CD4-positive, alpha-beta T cell treated with Interleukin-2 at 100 ng/mL for 4 hours (primary cell): ENCODE results near the gene ABHD5.

Experiments used
- DNase-seq: peaks from one replicate; pipeline ENCODE4 v3.0.0-alpha.2; 2020; ENCODE audit warnings: low spot score

ABHD5 gene

DNA sequence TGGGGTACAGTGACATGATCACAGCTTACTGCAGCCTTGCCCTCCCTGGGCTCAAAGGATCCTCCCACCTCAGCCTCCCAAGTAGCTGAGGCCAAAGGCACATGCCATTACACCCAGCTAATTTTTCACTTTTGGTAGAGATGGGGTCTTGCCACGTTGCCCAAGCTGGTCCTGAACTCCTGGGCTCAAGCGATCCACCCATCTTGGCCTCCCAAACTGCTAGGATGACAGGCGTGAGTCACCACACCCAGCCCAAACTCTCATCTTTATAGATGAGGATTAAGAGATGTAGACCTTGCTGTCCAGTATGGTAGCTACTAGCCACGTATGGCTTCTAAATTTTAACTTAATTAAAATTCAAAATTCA is 4.4 kb upstream of the ABHD5 start:
- no peak for DNase-seq

DNA sequence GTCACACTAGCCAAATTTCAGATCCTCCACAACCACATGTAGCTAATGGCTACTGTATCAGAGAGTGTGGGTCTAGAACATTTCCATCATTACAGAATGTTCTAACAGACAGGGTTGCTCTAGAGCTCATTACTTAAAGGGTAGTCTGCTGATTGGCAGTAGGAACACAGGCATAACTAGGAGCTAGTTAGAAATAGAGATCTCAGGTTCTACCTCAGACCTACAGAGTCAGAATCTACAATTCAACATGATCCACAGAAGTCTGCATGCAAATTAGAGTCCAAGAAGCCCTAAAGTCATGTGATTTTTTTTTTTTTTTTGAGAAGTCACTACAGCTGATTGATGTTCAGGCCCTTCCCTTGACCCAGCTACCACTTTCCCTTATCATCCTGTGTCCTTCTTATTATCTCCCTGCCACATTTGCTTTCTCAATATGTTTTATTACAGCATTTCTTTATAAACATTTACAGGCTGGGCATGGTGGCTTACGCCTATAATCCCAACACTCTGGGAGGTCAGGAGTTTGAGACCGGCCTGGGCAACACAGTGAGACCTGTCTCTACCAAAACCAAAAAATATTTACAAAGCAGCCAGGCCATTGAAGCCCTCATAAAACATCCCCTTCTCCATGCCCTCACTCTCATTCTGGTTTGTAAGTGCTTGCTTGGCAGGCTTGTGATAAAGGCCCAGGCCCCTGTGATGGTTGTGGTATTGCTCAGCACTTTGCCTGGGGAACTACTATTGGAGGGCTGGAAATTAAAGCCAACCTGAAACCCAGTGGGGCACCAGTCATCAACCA is 3.8 kb upstream of the ABHD5 start:
- no peak for DNase-seq

DNA sequence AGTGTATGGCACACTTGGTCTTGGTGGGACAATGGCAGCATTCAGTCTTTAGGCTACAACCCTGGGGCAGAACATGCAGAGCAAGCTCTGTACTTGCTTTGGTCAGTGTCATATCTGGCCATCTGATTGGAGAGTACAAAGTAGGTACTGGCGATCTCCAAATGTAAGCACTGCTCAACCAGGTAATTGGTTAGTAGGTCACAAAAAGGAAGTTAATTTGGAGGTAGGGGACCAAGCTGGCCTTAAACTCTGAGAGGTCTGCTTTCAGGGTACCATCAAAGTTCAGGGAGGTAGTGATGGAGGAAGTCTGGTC is 3.3 kb upstream of the ABHD5 start:
- no peak for DNase-seq

DNA sequence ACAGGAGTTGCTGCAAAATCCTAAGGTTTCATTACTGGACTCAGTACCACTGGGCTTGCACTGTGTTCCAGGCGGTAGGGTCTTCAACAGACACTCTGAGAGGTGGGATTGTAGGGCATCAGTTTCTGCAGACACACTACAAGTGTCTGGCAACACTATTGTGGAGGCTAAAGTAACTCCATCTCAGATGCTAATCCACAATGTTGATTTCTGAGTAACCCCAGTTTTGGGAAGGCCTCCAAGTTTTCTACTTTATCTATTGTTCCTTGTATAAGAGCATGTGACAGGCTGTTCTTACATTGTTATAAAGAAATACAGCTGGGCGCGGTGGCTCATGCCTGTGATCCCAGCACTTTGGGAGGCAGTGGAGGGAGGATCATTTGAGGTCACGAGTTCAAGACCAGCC is 2.5 kb upstream of the ABHD5 start:
- DNase-seq = no peak

DNA sequence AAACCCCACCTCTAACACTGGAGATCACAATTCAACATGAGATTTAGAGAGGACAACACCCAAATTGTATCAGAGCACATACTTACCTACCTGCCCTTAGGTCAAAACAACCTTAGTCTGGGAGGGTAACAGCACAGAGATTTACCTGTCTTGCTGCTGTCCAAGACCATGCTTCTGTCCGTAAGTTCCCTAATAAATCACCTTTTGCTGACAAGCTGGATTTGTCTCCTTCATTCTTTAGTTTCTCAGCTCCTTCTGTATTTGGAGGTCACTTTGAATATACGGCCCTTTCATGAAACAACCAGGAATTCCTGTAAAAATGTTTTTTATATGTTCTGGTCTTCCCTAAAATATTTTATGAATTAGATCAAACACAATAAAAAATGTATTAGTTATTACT is 1.6 kb upstream of the ABHD5 start:
- DNase-seq = no peak

DNA sequence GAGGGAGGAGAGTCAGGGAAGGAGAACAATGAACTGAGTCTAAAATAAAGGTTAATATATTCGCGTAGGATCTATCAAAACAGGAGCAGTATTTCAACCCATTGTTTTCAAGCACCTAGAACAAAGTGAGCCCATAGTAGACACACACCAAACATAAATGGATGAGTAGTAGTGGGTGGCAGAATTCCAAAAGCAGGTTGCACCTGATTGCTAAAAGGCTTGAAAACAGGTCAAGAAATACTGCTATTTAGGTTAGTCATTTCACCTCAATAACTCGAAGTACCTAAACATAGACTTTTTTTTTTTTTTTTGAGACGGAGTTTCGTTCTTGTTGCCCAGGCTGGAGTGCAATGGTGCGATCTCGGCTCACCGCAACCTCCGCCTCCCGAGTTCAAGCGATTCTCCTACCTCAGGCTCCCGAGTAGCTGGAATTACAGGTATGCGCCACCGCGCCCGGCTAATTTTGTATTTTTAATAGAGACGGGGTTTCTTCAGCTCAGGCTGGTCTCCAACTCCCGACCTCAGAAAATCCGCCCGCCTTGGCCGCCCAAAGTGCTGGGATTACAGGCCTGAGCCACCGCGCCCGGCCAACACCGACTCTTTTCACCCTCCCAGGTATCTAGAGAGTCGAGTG is 855 bp upstream of the ABHD5 start:
- DNase-seq = peak; percentile 11

DNA sequence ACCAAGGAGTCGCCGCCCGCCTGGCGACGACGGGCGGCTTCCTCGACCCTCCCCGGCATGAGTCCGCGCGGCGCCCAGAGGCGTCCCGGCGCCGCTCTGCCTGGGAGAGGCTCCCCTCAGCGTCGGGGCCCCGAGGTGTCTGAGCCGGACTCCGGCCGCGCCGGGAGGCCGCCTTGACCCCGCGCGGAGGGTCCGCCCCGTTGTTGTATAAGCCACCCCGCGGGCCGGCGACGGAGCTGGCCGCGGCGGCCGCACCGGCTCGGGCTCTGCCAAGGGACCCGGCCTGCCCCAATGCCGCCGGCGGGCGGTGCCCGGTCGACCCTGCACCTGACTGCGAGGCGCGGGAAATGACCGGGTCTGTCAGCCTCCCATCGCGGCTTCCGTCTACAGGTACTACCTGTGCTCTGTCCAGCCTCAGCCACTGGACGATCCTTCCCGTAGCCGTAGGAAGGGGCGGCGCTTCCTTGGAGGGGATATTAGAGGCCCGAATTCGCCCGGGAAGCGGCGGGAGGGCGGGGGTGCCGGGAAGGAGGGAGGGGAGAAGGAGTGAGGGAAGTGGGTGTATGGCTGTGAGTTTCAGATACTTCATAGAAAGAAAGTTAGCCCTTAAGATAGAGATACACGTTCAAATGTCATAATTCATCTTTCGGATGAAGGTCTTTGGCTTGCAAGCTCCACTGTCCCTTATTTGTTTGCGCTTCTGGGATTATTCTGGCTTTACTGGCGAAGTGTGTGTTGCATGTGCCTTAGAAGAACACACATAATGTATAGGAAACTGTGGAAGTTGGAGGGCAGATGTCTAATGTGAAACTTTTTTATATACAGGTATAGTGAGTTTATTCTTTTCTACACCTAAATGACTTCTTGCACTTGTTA is 620 bp downstream of the ABHD5 start:
- peak; percentile 12 for DNase-seq

DNA sequence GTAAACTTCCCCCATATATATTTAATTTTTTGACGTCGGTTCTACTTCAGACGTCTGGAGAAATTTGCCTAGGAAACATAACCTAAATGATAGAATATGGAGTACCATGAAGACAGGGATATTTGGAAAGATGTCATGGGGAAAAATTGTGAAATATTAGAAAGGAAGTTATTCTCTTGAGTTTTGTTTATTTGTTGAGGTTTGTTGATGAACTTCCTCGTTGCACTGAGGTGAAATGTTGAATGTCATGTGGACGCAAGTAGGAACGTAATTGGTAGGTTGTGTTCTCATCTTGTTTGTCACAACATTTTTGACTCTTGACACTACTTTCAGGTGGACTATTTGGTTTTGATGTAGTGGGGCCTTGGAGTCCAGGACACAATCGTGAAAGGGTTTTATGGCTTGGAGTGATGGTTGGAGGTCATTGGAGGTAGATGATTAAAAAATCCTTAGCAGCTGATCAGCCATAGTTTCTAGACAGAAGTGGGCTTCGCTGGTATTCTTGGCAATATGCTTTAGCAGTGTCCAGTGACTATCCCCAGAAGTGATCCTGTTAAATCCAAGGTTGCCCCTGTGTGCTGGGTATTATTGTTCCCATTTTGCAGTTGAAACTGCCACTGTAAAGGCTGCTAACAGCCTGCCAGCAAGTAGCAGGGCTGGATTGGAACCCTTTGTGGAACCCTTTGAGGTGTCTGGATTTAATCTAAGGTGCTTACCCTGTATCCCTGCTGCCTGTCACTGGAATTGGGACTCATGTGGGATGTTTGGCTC is 1.5 kb downstream of the ABHD5 start:
- no peak for DNase-seq

DNA sequence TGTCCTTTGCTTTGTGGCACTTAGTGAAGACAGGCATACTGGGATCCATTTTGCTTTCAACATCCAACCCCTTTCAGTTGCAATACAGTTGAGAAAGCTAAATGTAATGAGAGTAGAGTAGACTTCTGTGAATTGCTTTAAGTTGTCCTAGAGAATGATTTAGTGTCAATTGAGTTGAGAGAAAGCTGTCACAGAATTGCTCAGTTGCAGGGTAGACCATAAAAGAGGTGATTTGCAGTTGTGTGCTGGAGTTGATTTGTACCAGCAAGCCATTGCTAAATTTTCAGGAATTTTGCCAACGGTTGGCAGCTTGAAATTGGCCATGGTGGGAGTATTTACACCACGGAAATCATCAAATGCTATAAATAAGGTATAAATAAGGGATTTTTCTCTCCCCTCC is 2.2 kb downstream of the ABHD5 start:
- DNase-seq = no peak

DNA sequence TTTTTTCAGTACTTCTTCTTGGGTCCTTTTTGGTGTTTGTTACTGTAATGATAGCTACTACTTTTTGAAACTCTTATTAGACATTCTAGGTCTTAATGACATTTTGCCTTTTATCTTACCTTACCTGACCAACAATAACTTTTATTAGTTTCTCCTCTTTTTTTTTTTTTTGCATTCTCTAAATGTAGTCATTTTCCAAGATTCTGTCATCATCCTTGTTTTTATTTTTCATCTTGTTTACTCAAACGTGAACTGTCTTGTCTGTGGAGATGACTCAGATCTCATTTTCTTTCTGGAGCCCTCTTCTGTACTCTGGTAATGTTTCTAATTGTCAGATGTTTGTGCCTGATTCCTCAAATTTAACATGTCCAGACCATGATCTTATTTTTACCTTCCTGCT is 2.9 kb downstream of the ABHD5 start:
- no peak for DNase-seq

DNA sequence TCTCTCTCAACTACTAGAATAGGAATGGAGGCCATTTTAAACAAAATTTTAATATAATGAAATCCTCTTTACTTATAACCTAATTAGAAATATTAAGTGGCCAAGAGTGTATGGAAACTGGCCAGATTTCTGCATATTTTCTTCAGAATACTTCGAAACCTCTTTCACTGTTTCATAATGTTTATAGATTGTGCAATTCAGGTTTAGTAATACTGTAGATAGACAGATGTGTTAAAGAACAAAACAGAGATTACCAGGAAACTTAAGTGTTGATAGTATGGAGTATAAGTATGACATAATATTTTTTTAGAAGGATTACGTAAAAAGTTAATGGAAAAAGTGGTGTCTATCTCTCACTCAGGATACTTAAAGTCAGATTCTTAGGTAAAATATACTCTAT is 4.7 kb downstream of the ABHD5 start:
- DNase-seq = no peak

DNA sequence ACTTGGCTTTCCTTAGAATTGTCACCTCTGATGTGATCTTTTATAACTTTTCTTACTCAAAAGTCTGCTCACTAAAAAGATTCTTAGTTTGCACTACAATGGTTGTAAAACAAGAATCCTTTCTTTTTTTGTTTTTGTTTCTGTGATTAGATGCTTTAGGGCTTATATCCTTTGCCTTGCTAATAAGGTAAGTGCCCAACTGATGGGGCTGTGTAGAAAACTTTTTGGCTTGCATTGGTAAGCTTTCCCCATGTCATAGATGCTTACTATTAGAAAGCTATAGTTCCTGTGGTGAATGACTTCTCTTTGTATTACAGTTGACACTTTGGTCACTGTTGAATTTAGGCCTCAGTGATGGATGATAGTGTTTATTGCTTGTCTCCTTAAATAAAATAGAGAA is 5.1 kb downstream of the ABHD5 start:
- DNase-seq = no peak

DNA sequence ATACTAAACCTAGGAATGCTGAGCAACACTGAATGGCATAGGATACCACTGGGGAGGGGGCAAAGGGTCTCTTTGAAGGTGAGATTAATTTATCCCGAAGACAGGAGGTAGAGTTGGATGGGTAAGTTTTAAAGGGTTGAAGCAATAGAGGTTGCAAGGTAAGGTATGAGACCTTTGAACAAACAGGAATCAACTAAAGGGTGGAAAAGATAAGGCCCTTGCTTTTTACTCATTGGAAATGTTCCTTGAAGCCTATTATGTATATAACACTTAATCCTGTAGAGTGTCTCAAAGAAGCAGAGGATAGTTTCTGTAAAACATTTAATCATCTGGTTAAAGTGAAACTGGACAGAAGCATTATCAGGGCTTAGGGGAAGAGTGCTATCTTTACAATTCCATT is 5.7 kb downstream of the ABHD5 start:
- no peak for DNase-seq

DNA sequence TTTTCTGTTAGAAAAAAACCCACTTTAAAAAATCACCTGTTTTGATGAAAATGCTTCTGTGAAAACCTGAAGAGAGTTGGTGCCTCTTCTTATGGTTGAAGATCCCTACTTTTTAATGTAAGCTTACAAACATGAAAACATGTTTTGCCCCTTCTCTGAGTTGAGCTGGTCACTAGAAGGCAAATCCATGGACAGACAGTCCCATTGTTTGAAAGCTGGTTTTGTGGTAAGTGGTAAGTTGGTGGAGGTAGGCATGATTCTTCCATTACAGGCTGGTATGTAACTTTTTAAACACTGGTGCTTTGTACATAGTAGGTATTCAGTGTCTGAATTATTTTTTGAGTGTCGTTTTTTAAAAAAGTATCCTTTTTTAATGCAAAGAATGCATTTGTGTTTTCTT is 6.1 kb downstream of the ABHD5 start:
- no peak for DNase-seq

DNA sequence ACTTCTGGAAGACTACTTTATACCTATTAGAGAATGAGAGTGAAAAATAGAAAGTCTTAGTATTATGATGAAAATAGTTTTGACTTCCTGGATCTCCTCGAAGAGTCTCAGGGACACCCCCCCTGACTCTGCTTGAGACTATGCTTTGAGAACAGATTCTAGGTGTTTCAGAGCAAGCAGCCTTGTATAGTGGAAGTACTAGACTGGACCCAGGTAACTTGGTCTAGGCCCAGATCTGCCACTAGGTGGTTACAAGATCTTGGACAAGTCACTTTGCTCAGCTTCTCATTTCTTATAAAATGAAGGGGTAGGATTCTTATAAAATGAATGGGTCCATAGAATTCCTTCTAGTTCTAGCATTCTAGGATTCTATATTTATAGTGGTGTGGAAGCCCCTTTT is 9.1 kb downstream of the ABHD5 start:
- DNase-seq = peak; percentile 17

DNA sequence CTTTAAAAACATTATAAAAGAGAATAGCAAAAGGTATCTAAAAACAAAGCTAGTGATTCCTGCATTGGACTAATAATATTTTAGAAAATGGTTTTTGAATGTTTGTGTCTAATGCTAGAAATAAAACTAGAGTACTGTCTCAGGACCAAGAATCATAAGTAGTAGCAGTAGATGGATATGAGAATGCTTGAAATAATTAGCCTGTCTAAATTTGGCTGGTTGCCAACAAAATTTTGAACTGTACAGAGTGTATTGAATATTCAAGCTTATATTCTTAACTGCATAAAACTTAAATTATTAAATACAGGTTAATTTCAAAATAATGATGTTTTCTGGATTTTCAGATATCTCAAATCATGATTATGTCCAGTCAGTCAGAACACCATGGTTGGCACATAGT is 14.0 kb downstream of the ABHD5 start:
- no peak for DNase-seq

DNA sequence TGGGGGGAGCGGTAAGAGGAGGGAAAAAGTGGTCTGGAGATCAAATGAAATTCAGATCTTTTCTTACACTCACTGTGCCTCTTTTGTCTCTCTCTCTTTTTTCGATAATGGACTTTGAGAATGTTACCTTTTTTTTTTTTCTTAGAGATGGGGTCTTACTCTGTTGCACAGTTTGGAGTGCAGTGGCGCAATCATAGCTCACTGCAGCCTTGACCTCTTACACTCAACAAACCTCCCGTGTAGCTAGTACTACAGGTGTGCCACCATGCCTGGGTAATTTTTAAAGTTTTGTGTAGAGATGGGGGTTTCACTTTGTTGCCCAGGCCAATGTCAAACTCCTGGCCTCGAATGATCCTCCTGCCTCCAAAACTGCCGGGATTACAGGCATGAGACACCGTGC is 15.6 kb downstream of the ABHD5 start:
- DNase-seq = no peak

DNA sequence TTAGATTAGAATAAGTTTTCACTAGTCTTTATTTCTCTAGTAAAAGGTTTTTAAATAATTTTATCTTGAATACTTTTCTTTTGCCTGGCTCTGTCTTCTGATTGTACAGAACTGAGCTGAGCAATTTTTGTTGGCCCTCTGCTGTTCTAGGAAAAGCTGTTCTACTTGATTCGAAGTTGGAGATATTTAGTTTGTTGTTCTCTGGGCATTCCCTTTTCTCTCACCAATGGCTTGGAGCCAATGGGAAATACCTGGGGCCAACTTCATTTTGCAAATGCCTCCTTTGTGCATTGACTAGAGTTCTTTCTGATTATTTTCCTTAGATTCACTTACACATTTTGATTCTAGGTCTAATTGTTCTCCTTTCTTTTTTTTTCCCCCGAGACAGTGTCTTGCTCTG is 16.5 kb downstream of the ABHD5 start:
- no peak for DNase-seq

DNA sequence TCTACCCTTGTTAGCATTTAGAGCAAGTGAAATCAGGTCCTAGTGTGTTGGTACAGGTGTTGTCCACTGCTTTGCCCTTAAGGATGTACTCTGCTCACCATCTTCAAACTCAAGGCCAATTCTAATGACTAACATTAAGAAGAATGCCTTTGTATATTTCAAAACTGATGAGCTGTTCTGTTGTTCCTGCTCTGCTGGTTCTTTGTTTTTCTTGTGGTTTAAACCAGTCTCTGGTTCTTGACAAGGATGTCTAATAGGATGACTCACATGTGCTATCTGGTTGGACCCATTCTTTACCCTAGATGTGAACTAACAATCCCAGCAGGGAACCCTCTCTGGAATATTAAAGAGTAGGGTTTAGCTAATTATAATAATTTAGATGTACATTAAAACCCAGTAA is 17.3 kb downstream of the ABHD5 start:
- DNase-seq = no peak

DNA sequence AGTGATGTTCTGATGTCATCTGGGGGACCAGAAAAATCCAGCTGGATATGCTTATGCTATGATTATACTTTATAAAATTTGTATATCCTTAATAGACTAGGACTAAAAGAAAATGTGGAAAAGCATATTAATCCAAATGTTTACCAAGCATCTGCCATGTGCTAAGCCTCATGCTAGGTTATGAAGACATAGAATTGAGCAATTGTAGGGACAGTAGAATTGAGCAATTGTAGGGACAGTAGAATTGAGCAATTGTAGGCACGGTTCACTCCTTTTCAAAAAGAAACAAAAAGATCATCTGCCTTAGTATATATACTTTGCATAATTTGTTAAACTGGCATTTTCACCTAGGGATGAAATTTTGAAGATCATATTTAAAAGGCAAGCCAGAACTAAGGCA is 18.3 kb downstream of the ABHD5 start:
- DNase-seq = no peak

DNA sequence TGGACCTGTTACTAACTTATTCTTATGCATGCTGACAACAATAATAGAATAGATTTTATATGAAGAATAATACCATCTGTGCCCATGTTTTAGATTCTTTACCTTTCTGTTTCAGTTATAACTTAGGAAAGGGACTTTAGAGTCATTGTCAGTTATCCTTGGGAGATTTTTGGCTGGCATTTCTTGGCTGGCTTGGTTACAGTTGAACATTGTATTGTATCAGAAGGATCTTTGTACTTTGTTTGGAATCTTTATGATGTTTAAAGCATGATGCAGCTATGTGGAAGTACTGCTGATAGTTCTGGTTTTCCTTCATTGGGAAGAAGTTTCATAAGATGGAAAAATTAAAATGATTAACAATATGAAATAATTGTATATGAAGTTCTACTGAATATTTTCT is 19.9 kb downstream of the ABHD5 start:
- no peak for DNase-seq

DNA sequence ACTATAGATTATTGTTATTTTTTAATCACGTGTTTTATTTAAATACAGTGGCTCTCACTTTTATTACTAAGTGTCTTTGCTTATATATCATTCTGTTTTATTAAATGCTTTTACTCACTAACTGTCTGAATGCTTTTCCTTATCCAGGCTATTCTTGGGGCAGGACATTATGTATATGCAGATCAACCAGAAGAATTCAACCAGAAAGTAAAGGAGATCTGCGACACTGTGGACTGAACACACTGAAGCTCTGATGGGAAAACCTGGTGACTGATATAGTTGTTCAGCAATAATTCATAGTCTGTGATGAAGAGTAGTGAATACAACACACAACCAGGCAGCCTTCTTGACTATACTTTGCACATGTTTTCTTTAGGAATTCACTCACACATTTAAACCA is 27.6 kb downstream of the ABHD5 start:
- no peak for DNase-seq
